ENCODE data around the gene LRRC27.

LRRC27 gene

DNA sequence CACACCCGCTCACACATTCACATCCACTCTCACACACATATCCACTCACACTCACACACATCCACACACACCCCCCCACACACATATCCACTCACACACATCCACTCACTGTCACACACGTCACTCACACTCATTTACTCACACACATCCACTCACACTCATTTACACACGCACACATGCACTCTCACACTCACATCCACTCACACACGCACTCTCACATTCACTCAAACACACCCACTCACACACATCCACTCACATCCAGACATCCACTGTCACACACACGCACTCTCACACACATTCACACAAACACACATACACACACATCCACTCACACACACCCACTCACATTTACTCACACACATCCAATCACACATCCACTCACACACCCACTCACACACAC, 83.3 kb downstream of the LRRC27 start:
- no peaks in the 10 kb centered on the region for H3K9me3 Mint-ChIP-seq
- H3K36me3 Mint-ChIP-seq (ENCODE audit: low read depth): no peaks in the 10 kb centered on the region
- no peak overlapping the region for H3K4me3 Mint-ChIP-seq
- DNase-seq (ENCODE audit: low spot score): no peak
- H3K27me3 Mint-ChIP-seq (ENCODE audit: low read depth): no peaks in the 10 kb centered on the region
- H3K27ac Mint-ChIP-seq: no peak overlapping the region
- no peaks in the 10 kb centered on the region for H3K4me1 Mint-ChIP-seq (ENCODE audit: low read depth)

DNA sequence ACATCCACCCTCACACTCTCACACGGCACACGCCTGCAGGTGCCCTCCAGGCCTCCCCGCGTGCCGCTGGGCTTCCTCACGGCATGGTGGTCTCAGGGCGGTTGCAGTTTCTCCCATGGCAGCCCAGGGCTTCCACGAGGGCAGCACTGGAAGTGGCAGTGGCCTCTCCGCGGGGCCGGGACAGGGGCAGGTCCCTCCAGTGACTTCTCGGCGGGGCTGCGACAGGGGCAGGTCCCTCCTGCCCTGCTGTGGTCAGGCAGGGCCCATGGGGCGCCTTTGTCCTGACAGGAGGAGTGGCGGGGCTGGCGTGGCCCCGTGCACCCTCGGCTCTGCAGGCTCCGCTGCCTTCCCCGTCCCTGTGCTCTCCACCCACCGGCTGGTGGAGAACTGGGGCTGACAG, 84.0 kb downstream of the LRRC27 start:
- H3K4me1 Mint-ChIP-seq (ENCODE audit: low read depth): no peaks in the 10 kb centered on the region
- no peaks in the 10 kb centered on the region for H3K36me3 Mint-ChIP-seq (ENCODE audit: low read depth)
- H3K9me3 Mint-ChIP-seq: no peaks in the 10 kb centered on the region
- no peak overlapping the region for H3K27ac Mint-ChIP-seq
- H3K4me3 Mint-ChIP-seq: no peak overlapping the region
- H3K27me3 Mint-ChIP-seq (ENCODE audit: low read depth): no peaks in the 10 kb centered on the region
- DNase-seq (ENCODE audit: low spot score): no peak

DNA sequence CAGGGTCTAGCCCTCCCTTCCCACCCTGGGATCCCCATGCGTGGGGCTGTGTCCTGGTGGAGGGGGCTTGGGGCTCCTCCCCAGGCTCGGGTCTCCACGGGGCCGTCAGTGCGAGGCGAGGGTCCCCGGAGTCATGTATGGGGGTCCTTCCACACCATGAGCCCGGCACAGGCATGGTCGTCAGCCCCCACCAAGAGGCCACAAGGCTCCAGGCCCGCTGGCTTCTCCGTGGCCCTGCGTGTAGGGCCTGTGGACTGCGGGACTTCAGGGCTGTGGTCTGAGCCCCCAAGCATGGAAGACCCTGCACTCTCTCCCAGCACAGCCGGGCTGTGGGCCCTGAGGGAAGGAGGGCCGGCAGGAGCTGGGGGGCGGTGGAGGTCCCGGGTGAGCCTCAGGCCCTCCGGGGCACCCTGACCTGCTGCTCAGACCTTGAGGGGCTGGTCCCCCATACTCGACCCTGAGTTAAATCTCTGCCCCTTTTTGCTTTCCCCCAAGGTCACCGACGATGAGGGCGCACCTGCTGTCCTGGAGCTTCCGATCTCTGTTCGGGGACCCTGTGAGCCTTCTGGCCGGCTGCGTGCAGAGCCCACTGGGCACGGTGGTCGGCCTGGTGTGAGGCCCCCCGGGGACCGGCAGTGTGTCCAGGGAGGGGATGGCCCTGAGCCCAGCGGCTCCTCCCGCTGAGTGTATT, 84.7 kb downstream of the LRRC27 start:
- no peaks in the 10 kb centered on the region for H3K27me3 Mint-ChIP-seq (ENCODE audit: low read depth)
- no peaks in the 10 kb centered on the region for H3K36me3 Mint-ChIP-seq (ENCODE audit: low read depth)
- H3K4me3 Mint-ChIP-seq: no peak overlapping the region
- no peaks in the 10 kb centered on the region for H3K4me1 Mint-ChIP-seq (ENCODE audit: low read depth)
- no peak for DNase-seq (ENCODE audit: low spot score)
- no peak overlapping the region for H3K27ac Mint-ChIP-seq
- H3K9me3 Mint-ChIP-seq: no peaks in the 10 kb centered on the region

DNA sequence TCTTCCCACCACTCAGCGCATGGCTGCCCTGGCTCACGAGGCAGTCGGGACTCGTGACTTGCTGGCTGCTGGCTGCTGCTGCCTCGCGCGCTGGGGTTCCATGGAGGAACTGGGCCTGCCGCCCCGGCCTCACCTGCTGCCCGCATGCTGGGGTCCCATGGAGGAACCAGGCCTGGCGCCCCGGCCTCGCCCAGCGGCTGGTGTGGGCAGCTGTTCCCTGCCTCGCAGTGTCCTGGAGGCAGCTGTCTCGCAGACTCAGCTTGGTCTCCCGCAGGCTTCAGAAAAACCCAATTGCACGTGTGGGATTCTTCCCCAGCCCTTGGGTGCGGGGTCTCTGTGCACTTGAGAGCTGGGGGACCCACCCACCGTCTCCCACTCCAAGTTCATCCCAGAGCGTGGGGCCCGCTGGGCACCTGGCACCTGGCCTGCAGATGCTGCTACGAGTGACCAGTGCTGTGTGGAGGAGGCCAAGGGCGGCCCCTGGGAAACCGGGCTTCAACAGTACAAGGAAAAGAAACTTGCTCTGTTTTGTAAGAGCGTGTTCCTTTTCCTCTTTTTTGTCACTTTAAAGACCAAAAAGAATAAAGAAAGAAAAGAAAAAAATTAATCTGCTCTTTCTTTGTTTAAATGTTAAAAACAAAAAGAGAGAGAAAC, 85.4 kb downstream of the LRRC27 start:
- no peaks in the 10 kb centered on the region for H3K4me1 Mint-ChIP-seq (ENCODE audit: low read depth)
- no peaks in the 10 kb centered on the region for H3K27me3 Mint-ChIP-seq (ENCODE audit: low read depth)
- H3K27ac Mint-ChIP-seq: no peak overlapping the region
- H3K9me3 Mint-ChIP-seq: no peaks in the 10 kb centered on the region
- H3K36me3 Mint-ChIP-seq (ENCODE audit: low read depth): no peaks in the 10 kb centered on the region
- DNase-seq (ENCODE audit: low spot score): no peak
- no peak overlapping the region for H3K4me3 Mint-ChIP-seq

DNA sequence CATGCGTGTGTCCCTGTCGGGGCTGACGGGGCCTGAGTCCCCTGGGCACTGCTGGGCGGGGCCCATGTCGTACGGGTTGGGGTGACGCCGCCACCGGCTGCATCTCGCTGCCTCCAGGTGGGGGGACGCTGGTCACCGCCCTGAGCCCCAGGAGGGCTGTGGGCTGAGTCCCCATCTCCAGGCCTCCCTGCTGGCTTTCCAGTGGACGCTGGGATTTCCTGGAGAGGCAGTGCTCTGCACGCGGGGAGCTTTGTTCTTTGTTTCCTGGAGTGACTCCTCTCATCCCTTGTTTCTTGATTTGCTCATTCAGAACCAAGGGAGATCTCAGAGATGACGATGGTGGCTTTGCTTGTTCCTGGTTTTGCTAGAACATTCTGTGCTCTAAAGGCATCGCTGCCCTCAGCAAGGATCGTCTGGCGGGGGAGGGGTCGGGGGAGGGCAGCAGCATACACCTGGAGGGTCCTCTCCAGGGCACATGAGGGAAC, 86.0 kb downstream of the LRRC27 start:
- Mint-ChIP-seq H3K27ac (no peak overlapping the region), H3K4me3 (no peak overlapping the region), H3K9me3 (no peaks in the 10 kb centered on the region)

DNA sequence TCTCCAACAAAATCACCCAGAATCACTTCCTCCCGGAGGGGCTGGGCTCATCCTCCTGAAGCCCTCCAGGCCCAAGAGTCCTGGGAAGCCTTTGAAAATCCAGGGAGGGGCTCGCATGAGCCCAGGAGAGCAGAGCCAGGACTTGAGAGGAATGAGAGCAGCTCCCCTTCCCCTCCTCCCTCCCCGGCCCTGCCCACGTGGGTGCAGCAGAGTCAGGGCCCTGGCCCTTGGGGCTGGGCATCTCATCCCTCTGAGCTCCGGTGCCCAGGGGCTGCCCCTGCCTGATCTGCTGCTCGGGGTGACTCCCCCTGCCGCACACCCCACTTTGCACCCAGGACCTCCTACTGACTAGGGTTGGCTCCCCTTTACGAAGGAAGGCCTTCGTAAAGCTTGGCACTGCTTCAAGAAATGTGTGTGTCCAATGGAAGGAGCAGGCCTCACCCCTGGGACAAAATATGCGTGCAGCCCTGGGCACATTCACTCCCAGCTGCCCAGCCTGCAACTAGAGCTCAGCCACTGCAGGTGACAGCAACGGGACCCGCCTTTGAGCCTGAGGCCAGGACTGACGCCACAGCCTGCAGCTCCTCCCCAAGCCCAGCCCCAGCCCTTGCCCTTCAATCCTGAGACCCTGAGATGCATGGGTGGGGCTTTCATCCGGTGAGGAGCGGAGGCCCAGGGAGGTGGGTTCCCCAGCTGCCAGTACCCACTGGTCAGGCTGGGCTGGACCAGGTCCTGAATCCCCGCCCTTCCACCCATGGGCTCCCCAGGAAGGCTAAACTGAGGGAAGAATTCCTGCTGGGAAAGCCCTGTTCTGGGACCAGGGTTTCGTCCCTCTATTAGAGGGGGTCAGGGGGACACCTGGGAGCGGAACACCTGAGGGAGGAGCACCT, 86.8 kb downstream of the LRRC27 start:
- Mint-ChIP-seq H3K36me3 (ENCODE audit: low read depth) (no peaks in the 10 kb centered on the region), H3K4me1 (ENCODE audit: low read depth) (peaks cover 5% of the 10 kb centered on the region), H3K27ac (no peak overlapping the region), H3K9me3 (no peaks in the 10 kb centered on the region), H3K27me3 (ENCODE audit: low read depth) (no peaks in the 10 kb centered on the region), H3K4me3 (no peak overlapping the region)
- no peak for DNase-seq (ENCODE audit: low spot score)

More for the DNA sequence above, 86.0 kb downstream of the LRRC27 start:
- Mint-ChIP-seq H3K36me3 (ENCODE audit: low read depth) (no peaks in the 10 kb centered on the region), H3K27me3 (ENCODE audit: low read depth) (no peaks in the 10 kb centered on the region), H3K4me1 (ENCODE audit: low read depth) (peaks cover 3% of the 10 kb centered on the region)
- no peak for DNase-seq (ENCODE audit: low spot score)

DNA sequence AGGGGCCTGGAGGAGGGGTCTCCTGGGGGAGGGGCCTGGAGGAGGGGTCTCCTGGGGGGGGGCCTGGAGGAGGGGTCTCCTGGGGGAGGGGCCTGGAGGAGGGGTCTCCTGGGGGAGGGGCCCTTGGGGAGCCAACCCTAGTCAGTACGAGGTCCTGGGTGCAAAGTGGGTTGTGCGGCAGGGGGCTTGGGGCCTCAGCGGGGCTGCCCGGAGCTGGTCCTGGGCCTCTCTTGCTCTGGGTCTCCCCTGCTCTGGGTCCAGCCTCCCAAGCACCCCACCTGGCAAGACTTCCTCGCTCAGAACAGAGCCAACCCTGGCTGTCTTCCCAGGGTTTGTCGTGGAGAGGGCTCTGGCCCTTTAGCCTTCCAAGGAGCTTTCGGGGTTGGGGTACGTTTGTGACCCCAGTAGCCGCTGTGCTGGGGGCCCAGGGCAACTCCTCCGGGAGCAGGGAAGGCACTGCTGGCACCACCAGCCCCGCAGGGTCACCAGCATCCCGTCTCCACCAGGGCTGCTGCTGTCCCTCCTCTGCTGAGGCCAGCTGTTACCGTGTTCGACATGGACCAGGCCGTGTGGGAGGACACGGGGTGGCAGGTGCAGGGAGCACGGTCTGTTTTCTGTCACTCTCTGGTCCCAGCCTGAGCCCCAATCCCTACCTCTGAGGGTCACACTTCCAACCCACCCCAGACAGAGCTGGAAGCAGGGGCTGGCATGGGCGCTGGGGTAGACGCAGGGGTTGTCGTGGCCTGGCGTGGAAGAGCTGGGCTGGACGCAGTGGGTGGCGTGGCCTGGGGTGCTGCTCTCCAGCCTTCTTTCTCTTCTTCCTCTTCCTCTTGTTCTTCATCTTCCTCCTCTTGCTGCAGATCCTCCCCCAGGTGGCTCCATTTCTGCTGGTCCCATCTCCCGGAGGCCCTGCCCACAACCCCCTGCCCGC, 87.8 kb downstream of the LRRC27 start:
- Mint-ChIP-seq H3K4me3 (no peak overlapping the region), H3K27me3 (ENCODE audit: low read depth) (no peaks in the 10 kb centered on the region), H3K36me3 (ENCODE audit: low read depth) (no peaks in the 10 kb centered on the region), H3K4me1 (ENCODE audit: low read depth) (peaks cover 5% of the 10 kb centered on the region), H3K27ac (no peak overlapping the region), H3K9me3 (no peaks in the 10 kb centered on the region)
- no peak for DNase-seq (ENCODE audit: low spot score)

DNA sequence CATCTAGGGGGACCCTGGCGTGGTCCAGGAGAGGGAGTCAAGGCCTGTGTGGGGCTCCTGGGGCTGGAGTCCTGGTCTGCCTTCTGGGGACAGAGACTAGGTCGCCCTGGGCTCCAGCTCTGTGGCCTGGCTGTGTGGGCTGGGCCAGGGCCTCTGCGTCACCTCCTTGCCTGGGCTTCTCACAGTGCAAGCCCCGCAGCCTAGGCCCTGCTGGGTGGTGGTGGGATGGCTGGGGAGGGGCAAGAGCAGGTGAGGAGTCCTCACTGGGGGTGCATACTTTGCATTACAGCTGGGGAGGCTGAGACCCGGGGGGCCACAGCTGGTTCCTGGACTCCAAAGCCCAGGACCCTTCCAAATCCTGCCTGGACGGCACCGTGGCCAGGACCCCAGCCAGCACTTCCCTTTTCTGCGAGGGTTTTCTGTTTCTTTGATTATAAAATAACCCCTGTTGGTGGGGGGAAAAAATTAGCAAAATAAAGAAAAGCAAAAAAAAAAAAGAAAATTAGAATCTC, 88.5 kb downstream of the LRRC27 start:
- H3K27me3 Mint-ChIP-seq (ENCODE audit: low read depth): no peaks in the 10 kb centered on the region
- no peaks in the 10 kb centered on the region for H3K36me3 Mint-ChIP-seq (ENCODE audit: low read depth)
- H3K4me3 Mint-ChIP-seq: no peak overlapping the region
- H3K4me1 Mint-ChIP-seq (ENCODE audit: low read depth): peaks cover 5% of the 10 kb centered on the region
- H3K27ac Mint-ChIP-seq: no peak overlapping the region
- H3K9me3 Mint-ChIP-seq: no peaks in the 10 kb centered on the region
- DNase-seq (ENCODE audit: low spot score): no peak

DNA sequence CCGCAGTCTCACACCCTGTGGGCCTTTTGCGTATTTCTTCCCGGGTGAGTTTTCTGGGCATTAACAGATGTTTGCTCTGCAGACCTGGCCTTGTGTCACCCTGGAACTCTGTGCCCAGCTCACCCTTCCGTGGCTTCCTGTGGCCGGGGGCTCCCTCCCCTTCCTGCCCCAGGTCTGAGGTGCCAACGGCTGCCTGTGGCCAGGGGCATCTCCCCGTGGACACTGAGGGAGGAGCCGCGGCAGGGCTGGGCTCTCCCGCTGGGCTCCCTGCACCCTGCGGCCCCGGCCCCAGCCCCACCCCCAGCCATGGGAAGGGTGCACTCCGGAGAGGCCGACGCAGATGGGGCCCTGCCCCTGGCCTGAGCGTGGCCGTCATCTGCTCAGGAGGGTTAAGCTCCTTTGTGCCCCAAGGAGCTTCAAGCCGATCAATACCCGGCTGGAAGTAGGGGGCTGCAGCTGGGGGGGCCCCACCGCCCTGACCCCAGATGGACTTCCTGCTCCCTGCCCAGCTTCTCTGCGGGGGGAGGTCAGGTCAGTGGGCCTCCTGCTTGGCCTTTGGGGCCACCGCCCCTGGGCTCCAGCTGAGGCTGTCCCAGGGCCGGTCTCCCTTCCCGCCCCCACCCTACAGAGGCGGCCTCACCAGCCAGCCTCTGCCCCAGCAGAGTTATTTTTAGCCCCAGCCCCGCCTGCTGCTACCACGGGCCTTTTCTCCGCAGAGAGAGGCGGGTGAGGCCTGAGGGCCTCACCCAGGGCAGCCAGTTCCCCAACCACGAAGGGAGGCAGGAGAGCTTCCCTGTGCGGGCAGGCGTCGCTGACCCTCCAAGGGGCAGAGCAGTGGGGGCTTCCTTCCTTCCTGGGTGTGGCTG, 89.2 kb downstream of the LRRC27 start:
- DNase-seq (ENCODE audit: low spot score): no peak
- no peaks in the 10 kb centered on the region for H3K27me3 Mint-ChIP-seq (ENCODE audit: low read depth)
- no peaks in the 10 kb centered on the region for H3K9me3 Mint-ChIP-seq
- no peaks in the 10 kb centered on the region for H3K36me3 Mint-ChIP-seq (ENCODE audit: low read depth)
- peaks cover 5% of the 10 kb centered on the region for H3K4me1 Mint-ChIP-seq (ENCODE audit: low read depth)
- peak overlapping the region; percentile 15 for H3K27ac Mint-ChIP-seq
- no peak overlapping the region for H3K4me3 Mint-ChIP-seq

DNA sequence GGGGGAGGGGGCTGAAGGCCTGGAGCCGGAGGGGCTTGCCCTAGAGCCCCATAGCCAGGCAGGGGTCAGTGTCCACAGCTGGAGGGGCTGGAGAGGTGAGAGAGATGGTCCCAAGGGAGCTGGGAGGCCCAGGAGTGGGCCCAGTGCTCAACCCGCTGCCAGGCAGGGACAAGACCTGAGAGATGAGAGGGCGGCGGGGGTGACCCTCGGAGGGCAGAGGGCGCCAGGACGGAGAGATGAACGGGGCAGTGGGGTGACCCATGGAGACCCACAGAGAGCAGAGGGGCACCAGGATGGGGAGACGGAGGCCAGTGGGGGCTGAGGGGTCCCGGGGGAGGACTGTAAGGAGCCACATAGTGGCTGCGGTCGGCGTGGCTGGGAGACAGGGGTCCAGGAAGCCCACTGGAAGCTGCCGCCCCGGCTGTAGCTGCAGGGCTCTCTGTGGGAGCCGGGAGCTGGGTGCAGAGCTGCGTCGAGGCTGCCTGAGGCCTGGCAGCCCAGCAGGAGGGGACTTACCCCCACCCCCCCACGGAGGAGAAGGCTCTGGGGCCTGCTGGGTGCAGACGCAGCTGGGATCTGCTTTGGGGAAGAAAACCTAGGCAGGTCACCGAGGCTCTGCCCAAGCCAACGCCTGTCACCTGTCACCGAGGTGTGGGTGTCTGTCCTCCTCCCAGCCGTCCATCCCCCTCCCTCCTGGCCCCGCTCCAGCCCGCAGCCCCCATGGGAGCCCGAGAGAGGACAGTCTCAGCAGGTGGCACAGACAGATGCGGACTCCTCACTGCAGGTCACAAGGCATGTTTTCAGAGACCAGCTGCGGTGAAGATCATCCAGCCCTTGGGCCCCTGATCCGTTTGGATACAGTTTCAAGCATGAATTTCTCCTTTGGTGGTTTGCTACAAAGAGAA, 90.1 kb downstream of the LRRC27 start:
- H3K27ac Mint-ChIP-seq: peak overlapping the region; percentile 15
- no peaks in the 10 kb centered on the region for H3K27me3 Mint-ChIP-seq (ENCODE audit: low read depth)
- no peaks in the 10 kb centered on the region for H3K36me3 Mint-ChIP-seq (ENCODE audit: low read depth)
- peaks cover 5% of the 10 kb centered on the region for H3K4me1 Mint-ChIP-seq (ENCODE audit: low read depth)
- no peak for DNase-seq (ENCODE audit: low spot score)
- no peaks in the 10 kb centered on the region for H3K9me3 Mint-ChIP-seq
- no peak overlapping the region for H3K4me3 Mint-ChIP-seq

DNA sequence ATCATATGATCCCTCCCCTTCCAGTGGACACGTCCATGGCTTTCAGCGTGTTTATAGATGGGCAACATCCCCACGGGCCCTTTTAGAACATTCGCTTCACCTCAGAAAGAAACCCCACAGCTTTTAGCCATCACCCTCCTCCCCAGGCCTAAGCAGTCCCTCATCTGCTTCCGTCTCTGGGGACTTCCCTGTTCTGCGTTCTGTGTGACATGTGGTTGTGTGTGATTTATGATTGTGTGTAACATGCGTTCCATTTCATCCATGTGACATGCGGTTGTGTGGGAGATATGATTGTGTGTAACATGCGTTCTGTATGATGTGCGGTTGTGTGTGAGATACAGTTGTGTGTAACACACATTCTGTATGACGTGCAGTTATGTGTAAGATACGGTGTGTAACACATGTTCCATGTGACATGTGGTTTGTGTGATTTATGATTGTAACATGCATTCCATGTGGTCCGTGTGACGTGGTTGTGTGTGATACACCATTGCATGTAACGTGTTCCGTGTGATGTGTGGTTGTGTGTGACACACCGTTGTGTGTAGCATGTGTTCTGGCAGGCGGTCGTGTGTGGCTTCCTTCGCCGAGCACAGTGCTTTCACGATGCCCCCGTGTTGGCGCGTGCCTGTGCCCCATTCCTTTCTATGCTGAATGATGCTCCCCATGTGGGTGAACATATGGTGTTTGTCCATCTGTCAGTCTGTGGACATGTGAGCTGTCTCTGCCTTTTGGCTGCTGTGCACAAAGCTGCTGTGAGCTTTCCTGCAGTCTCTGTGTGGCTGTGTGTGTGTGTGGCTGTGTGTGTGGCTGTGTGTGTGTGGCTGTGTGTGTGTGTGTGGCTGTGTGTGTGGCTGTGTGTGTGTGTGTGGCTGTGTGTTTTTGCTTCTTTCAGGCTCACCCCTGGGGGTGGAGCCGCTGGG, 91.2 kb downstream of the LRRC27 start:
- Mint-ChIP-seq H3K27me3 (ENCODE audit: low read depth) (no peaks in the 10 kb centered on the region), H3K4me3 (no peak overlapping the region), H3K27ac (no peak overlapping the region), H3K9me3 (no peaks in the 10 kb centered on the region), H3K36me3 (ENCODE audit: low read depth) (no peaks in the 10 kb centered on the region), H3K4me1 (ENCODE audit: low read depth) (peaks cover 5% of the 10 kb centered on the region)
- no peak for DNase-seq (ENCODE audit: low spot score)
